H1 (cell line): Measurements from ENCODE around the gene PMM2. TPM values are rescaled to one million over a fixed set of nuclear protein-coding genes. Genes with fewer than 3 reads are reported as not detected.

Source experiments
- CTCF ChIA-PET: fragments of 300-600 bp; sonication (Branson Sonifier 250); formaldehyde crosslinking; loops from one replicate; lab custom pipeline; 2021; ENCODE audit not compliant: partially characterized antibody; lab: Charles Lee
- POLR2A ChIA-PET: fragments of 300-600 bp; sonication (Branson Sonifier 250); formaldehyde crosslinking; loops from one replicate; lab custom pipeline; 2021; ENCODE audit warnings: inconsistent platforms; ENCODE audit not compliant: partially characterized antibody; lab: Charles Lee
- DNase-seq, 2 experiments: peaks; one replicate each; pipeline versions ENCODE4 v3.0.0 to v3.0.0-alpha.2; 2010 to 2022; ENCODE audit warnings: low spot score in 2 of 2, low read depth in 1 of 2, mixed read lengths in 1 of 2
- FAIRE-seq: peaks from 2 replicates; lab custom pipeline; 2011; peaks lifted over from hg19 to GRCh38; lab: Jason Lieb, UNC
- H2AFZ ChIP-seq: 2 replicates; pipeline ENCODE4 v1.8.1; 2012; ENCODE audit warnings: low read length, inconsistent platforms
- H2AK5ac ChIP-seq: 2 replicates; pipeline ENCODE4 v1.6.1; 2013; ENCODE audit warnings: low read depth, low read length
- H2BK120ac ChIP-seq: replicated peaks from 2 replicates; pipeline ENCODE3; 2013; ENCODE audit warnings: low read depth, low read length, inconsistent platforms
- H2BK12ac ChIP-seq: 2 replicates; pipeline ENCODE4 v1.6.1; 2013; ENCODE audit warnings: low read depth, low read length
- H2BK15ac ChIP-seq: 2 replicates; pipeline ENCODE4 v1.6.1; 2013; ENCODE audit warnings: low read length
- H2BK20ac ChIP-seq: 2 replicates; pipeline ENCODE4 v1.6.1; 2013; ENCODE audit warnings: low read length
- H2BK5ac ChIP-seq: 2 replicates; pipeline ENCODE4 v1.6.1; 2013; ENCODE audit warnings: low read depth, low read length
- H3K14ac ChIP-seq: 2 replicates; pipeline ENCODE4 v1.6.1; 2013; ENCODE audit warnings: inconsistent platforms; ENCODE audit not compliant: insufficient read length
- H3K18ac ChIP-seq: 2 replicates; pipeline ENCODE4 v1.6.1; 2013; ENCODE audit warnings: low read length; ENCODE audit errors: extremely low read depth
- H3K23ac ChIP-seq: 2 replicates; pipeline ENCODE4 v1.6.1; 2013; ENCODE audit warnings: inconsistent platforms; ENCODE audit not compliant: insufficient read length
- H3K23me2 ChIP-seq: 2 replicates; pipeline ENCODE4 v1.6.1; 2013; ENCODE audit warnings: low read depth, low read length
- H3K27ac ChIP-seq: 2 replicates; pipeline ENCODE4 v1.6.1; 2011; ENCODE audit warnings: low read depth, low read length, inconsistent platforms
- H3K27me3 ChIP-seq, 4 experiments: replicated peaks in 1 of 4; 1 replicate in 1 of 4; 2 replicates in 3 of 4; pipeline versions ENCODE4 v1.6.1 to v1.8.1; 2011 to 2013; ENCODE audit warnings: low read length in 3 of 4, mild to moderate bottlenecking in 3 of 4, inconsistent platforms in 2 of 4, mixed read lengths in 2 of 4, moderate library complexity in 1 of 4; ENCODE audit not compliant: control insufficient read depth in 3 of 4, insufficient read depth in 3 of 4; ENCODE audit errors: extremely low read depth in 1 of 4
- H3K36me3 ChIP-seq, 4 experiments: 2 replicates each; pipeline versions ENCODE4 v1.6.1 to v1.8.1; 2011 to 2013; ENCODE audit warnings: mild to moderate bottlenecking in 4 of 4, low read length in 3 of 4, moderate library complexity in 2 of 4, control low read depth in 1 of 4, inconsistent platforms in 1 of 4; ENCODE audit not compliant: insufficient read depth in 4 of 4, control insufficient read depth in 2 of 4
- H3K4ac ChIP-seq: replicated peaks from 2 replicates; pipeline ENCODE3; 2013; ENCODE audit warnings: low read length, low read depth, mixed read lengths, inconsistent platforms; ENCODE audit not compliant: insufficient read length
- H3K4me1 ChIP-seq, 4 experiments: replicated peaks in 1 of 4; 1 replicate in 1 of 4; 2 replicates in 3 of 4; pipeline versions ENCODE4 v1.6.1 to v1.8.1; 2011 to 2013; ENCODE audit warnings: low read length in 3 of 4, inconsistent platforms in 2 of 4, mixed read lengths in 1 of 4; ENCODE audit not compliant: insufficient read depth in 4 of 4, control insufficient read depth in 3 of 4
- H3K4me2 ChIP-seq, 2 experiments: 2 replicates each; pipeline versions ENCODE4 v1.6.1 to v1.8.1; 2011 to 2013; ENCODE audit warnings: low read depth in 2 of 2, low read length in 2 of 2, control low read depth in 1 of 2, inconsistent platforms in 1 of 2, mild to moderate bottlenecking in 1 of 2; ENCODE audit not compliant: insufficient read depth in 1 of 2
- H3K4me3 ChIP-seq, 4 experiments: fragments of 200-600, 300-600 bp in 1 of 4; sonication (generic), shearing (Covaris generic), sonication (Bioruptor Twin) in 1 of 4; 2 replicates each; pipeline versions ENCODE4 v1.5.1 to v1.8.1; 2011 to 2016; ENCODE audit warnings: low read length in 4 of 4, low read depth in 3 of 4, control low read depth in 2 of 4, inconsistent platforms in 2 of 4, mild to moderate bottlenecking in 2 of 4, mixed read lengths in 1 of 4, moderate library complexity in 1 of 4; ENCODE audit not compliant: insufficient read depth in 2 of 4; ENCODE audit errors: extremely low read depth in 1 of 4
- H3K56ac ChIP-seq: replicated peaks from 2 replicates; pipeline ENCODE3; 2013; ENCODE audit warnings: low read depth, mild to moderate bottlenecking, mixed read lengths, low read length, inconsistent platforms; ENCODE audit not compliant: insufficient read length
- H3K79me1 ChIP-seq: 2 replicates; pipeline ENCODE4 v1.6.1; 2013; ENCODE audit warnings: low read depth, low read length, control low read depth
- H3K79me2 ChIP-seq, 2 experiments: 2 replicates each; pipeline versions ENCODE4 v1.6.1 to v1.8.1; 2012 to 2013; ENCODE audit warnings: low read length in 2 of 2, mild to moderate bottlenecking in 2 of 2, inconsistent platforms in 1 of 2; ENCODE audit not compliant: insufficient read depth in 2 of 2, control insufficient read depth in 1 of 2
- H3K9ac ChIP-seq, 4 experiments: replicated peaks in 1 of 4; 1 replicate in 1 of 4; 2 replicates in 3 of 4; pipeline versions ENCODE4 v1.6.1 to v1.8.1; 2011 to 2013; ENCODE audit warnings: low read depth in 3 of 4, low read length in 3 of 4, control low read depth in 2 of 4, mild to moderate bottlenecking in 2 of 4, moderate library complexity in 2 of 4, inconsistent platforms in 1 of 4; ENCODE audit errors: extremely low read depth in 1 of 4
- H3K9me3 ChIP-seq, 2 experiments: 2 replicates each; pipeline versions ENCODE4 v1.6.1 to v1.8.1; 2012 to 2013; ENCODE audit warnings: mild to moderate bottlenecking in 2 of 2, moderate library complexity in 2 of 2, control low read depth in 1 of 2, inconsistent platforms in 1 of 2, low read depth in 1 of 2, low read length in 1 of 2, mixed read lengths in 1 of 2; ENCODE audit not compliant: insufficient read depth in 2 of 2
- H4K20me1 ChIP-seq, 2 experiments: replicated peaks in 1 of 2; 2 replicates each; pipeline versions ENCODE3 to v1.8.1; 2011 to 2013; ENCODE audit warnings: inconsistent platforms in 2 of 2, low read length in 2 of 2, mild to moderate bottlenecking in 1 of 2; ENCODE audit not compliant: insufficient read depth in 2 of 2, control insufficient read depth in 1 of 2
- H4K5ac ChIP-seq: 2 replicates; pipeline ENCODE4 v1.6.1; 2013; ENCODE audit warnings: low read length, low read depth, mixed read lengths, inconsistent platforms; ENCODE audit not compliant: insufficient read length
- H4K8ac ChIP-seq: 2 replicates; pipeline ENCODE4 v1.8.0; 2013; ENCODE audit warnings: mild to moderate bottlenecking, moderate library complexity, low read length, inconsistent platforms; ENCODE audit not compliant: insufficient read depth; ENCODE audit errors: extremely low read depth
- H4K91ac ChIP-seq: replicated peaks from 2 replicates; pipeline ENCODE3; 2013; ENCODE audit warnings: low read length, mixed read lengths, inconsistent platforms; ENCODE audit not compliant: insufficient read length
- SIN3A ChIP-seq, 2 experiments: IDR thresholded peaks in 1 of 2; conservative IDR thresholded peaks in 1 of 2; 2 replicates each; pipeline ENCODE4 v1.6.1; 2011 to 2012; ENCODE audit warnings: low read length in 2 of 2, improper control_type of control experiment in 1 of 2, low read depth in 1 of 2, mild to moderate bottlenecking in 1 of 2
- WGBS, 2 experiments: shearing (Covaris generic) in 1 of 2; methylation state at CpG; one replicate each; pipeline versions ENCODE4 v1.1.6 to v1.1.7; 2013 to 2015; ENCODE audit warnings: low lambda C conversion rate in 2 of 2, mixed read lengths in 2 of 2, inconsistent platforms in 1 of 2, low coverage in 1 of 2, missing lambda C conversion rate in 1 of 2; ENCODE audit not compliant: insufficient replicate concordance in 2 of 2, insufficient coverage in 1 of 2, insufficient read length in 1 of 2; ENCODE audit errors: extremely low coverage in 1 of 2, missing lambda C conversion rate in 1 of 2; 5-methylcytosine and 5-hydroxymethylcytosine counted together
- polyA plus RNA-seq, 7 experiments: library from polyadenylated mRNA; depleted of rRNA in 3 of 7; stranded (reverse) in 5 of 7; unstranded in 2 of 7; fragments of >200 nt in 5 of 7; fragments of 200-250 nt in 2 of 7; gene quantifications; 1 replicate in 5 of 7; 2 replicates in 1 of 7; 4 replicates in 1 of 7; pipeline versions ENCODE4 v1.2.1 to v1.2.3, GENCODE V29; 2011 to 2013; ENCODE audit warnings: missing spikeins in 2 of 7, mixed read lengths in 2 of 7
- total RNA-seq: library from RNA; stranded (reverse); fragmentation: NEBNext Ultra II Directional; extraction: Animal tissue kit (Norgen Biotek cat#: 25700); gene quantifications from 2 replicates; pipeline ENCODE4 v1.2.1, GENCODE V29; 2021
- TF ChIP-seq, protein P1 (sequence below), 3 experiments: IDR thresholded peaks; 1 replicate in 2 of 3; 2 replicates in 1 of 3; pipeline versions ENCODE4 v1.5.1 to v1.6.1; 2011; ENCODE audit warnings: low read length in 3 of 3, mild to moderate bottlenecking in 3 of 3, inconsistent platforms in 2 of 3, low read depth in 1 of 3, moderate library complexity in 1 of 3; ENCODE audit not compliant: insufficient read depth in 1 of 3; ENCODE audit errors: control extremely low read depth in 1 of 3

Gene PMM2
- total and polyA plus RNA-seq, 2 of the 8 experiments (the other 6 are each of a cell fraction or from before 2014, with no cell fraction given) = 26.2 to 49.4 TPM

- H2BK15ac ChIP-seq = 0 out of 2 replicates have a peak overlapping the region, but pooled peaks have one; percentile 29
- H3K4ac ChIP-seq = peak overlapping the region; percentile 79
- H4K5ac ChIP-seq = peak overlapping the region; percentile 26
- peak overlapping the region; percentile 74 for H3K56ac ChIP-seq
- no peak overlapping the region for H4K91ac ChIP-seq
- TF ChIP-seq, protein P1, sequence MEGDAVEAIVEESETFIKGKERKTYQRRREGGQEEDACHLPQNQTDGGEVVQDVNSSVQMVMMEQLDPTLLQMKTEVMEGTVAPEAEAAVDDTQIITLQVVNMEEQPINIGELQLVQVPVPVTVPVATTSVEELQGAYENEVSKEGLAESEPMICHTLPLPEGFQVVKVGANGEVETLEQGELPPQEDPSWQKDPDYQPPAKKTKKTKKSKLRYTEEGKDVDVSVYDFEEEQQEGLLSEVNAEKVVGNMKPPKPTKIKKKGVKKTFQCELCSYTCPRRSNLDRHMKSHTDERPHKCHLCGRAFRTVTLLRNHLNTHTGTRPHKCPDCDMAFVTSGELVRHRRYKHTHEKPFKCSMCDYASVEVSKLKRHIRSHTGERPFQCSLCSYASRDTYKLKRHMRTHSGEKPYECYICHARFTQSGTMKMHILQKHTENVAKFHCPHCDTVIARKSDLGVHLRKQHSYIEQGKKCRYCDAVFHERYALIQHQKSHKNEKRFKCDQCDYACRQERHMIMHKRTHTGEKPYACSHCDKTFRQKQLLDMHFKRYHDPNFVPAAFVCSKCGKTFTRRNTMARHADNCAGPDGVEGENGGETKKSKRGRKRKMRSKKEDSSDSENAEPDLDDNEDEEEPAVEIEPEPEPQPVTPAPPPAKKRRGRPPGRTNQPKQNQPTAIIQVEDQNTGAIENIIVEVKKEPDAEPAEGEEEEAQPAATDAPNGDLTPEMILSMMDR (IDR thresholded peaks at IDR 0.05; ENCODE audit: control extremely low read depth in 1 of 3, insufficient read depth in 1 of 3, low read depth in 1 of 3, low read length in 3 of 3) = no peak
- peak in 1 of 2 experiments; percentile 25; a peak in 1 of 4 replicates for TF ChIP-seq SIN3A (conservative IDR thresholded peaks at IDR 0.05 in 1 of 2, IDR thresholded peaks at IDR 0.05 in 1 of 2; ENCODE audit: low read depth in 1 of 2, low read length in 2 of 2)
- H3K36me3 ChIP-seq = peaks cover 0 to 14% (median 4%) of the 10 kb centered on the region in 4 experiments; a peak in 4 of 8 replicates
- no peak overlapping the region for H2BK20ac ChIP-seq
- peak overlapping the region; percentile 70 to 94 (median 75) for H3K9ac ChIP-seq
- H3K23me2 ChIP-seq = peaks cover 23% of the 10 kb centered on the region
- H4K8ac ChIP-seq = no peak overlapping the region
- no peak overlapping the region for H2AK5ac ChIP-seq
- peak overlapping the region; percentile 84; the same call in 1 of the 2 replicates for H2BK12ac ChIP-seq
- H2BK120ac ChIP-seq = no peak overlapping the region
- no peaks in the 10 kb centered on the region for H3K27me3 ChIP-seq
- DNase-seq = no peak
- H3K27ac ChIP-seq = peak overlapping the region; percentile 24; the same call in 1 of the 2 replicates
- peaks cover 22 to 34% (median 32%) of the 10 kb centered on the region in 4 experiments for H3K4me1 ChIP-seq
- CTCF ChIA-PET = interaction anchor here (1.4 to 10.5 kb wide), 4 partner anchors 8 to 141 kb away, joined by 3 to 90 read pairs (median 28); partner anchors contain the start of gene LITAFD
- peak overlapping the region; percentile 83; the same call in 1 of the 2 replicates for H2BK5ac ChIP-seq
- peak overlapping the region; percentile 91 to 99 for H3K4me2 ChIP-seq
- WGBS, 2 experiments = 2% methylated on average over 15 of the region's 16 CpGs; no CpG with 5 or more reads in 1 of the 2 experiments
- no peaks in the 10 kb centered on the region for H3K9me3 ChIP-seq
- H2AFZ ChIP-seq = no peak overlapping the region
- peaks cover 17% of the 10 kb centered on the region for H3K79me1 ChIP-seq
- POLR2A ChIA-PET = interaction anchor here (1.3 to 29.1 kb wide), 6 partner anchors 6 to 224 kb away, joined by 3 to 456 read pairs (median 16); partner anchors contain the start of genes CARHSP1, HAPSTR1 and LITAFD
- H3K4me3 ChIP-seq = peak overlapping the region; percentile 74 to 92 (median 78)
- peaks cover 27 to 48% of the 10 kb centered on the region in 2 experiments for H3K79me2 ChIP-seq
- H3K14ac ChIP-seq = no peak overlapping the region
- no peak overlapping the region for H3K23ac ChIP-seq
- peaks cover 17 to 30% of the 10 kb centered on the region in 2 experiments for H4K20me1 ChIP-seq
- H3K18ac ChIP-seq = peak overlapping the region; percentile 93
- no peak for FAIRE-seq
Observed at GRCh38 chr16:8867932-8868415, 70.3 kb downstream of the PMM2 start.
